Lower leg skin (tissue), 4 donors: Measurements from ENCODE around the gene LBHD2. TPM values are rescaled to one million over a fixed set of nuclear protein-coding genes. Genes with fewer than 3 reads are reported as not detected.

Experiments used
- DNase-seq, 2 donors: peaks; one replicate each; pipeline ENCODE4 v3.0.0-alpha.2; 2019; ENCODE audit warnings: low spot score in 2 of 2
- H3K4me3 ChIP-seq: fragments of 200-600 bp; sonication (generic); 2 replicates; pipeline ENCODE4 v1.5.1; 2017; ENCODE audit warnings: mild to moderate bottlenecking, low read depth; ENCODE audit not compliant: poor library complexity, severe bottlenecking
- POLR2A ChIP-seq, 2 donors: fragments of 450-650 bp; IDR thresholded peaks; one replicate each; pipeline ENCODE4 v1.6.1; 2016 to 2017; ENCODE audit warnings: antibody characterized with exemption in 2 of 2, mild to moderate bottlenecking in 1 of 2, moderate library complexity in 1 of 2
- WGBS, 2 donors: methylation state at CpG; one replicate each; pipeline ENCODE4 v1.1.5; 2018; 5-methylcytosine and 5-hydroxymethylcytosine counted together
- intact Hi-C: fragments of 100-400 bp; cut with DNase I; formaldehyde crosslinking; loops from one replicate; pipeline ENCODE4 v1.15.0; 2023; ENCODE audit warnings: low total_unique reads
- total RNA-seq, 4 donors: library from RNA; depleted of rRNA; stranded (reverse); fragments of >200 nt; gene quantifications; one replicate each; pipeline ENCODE4 v1.1.0, GENCODE V29; 2016
- TF ChIP-seq, protein P1 (sequence below), 3 donors: fragments of 450-650 bp; IDR thresholded peaks; one replicate each; pipeline ENCODE4 v1.5.1; 2016; ENCODE audit warnings: antibody characterized with exemption in 3 of 3, mild to moderate bottlenecking in 3 of 3, moderate library complexity in 2 of 3

Gene LBHD2
- total RNA-seq, 4 donors from 2014 or later, result not detected

- TF ChIP-seq, protein P1, sequence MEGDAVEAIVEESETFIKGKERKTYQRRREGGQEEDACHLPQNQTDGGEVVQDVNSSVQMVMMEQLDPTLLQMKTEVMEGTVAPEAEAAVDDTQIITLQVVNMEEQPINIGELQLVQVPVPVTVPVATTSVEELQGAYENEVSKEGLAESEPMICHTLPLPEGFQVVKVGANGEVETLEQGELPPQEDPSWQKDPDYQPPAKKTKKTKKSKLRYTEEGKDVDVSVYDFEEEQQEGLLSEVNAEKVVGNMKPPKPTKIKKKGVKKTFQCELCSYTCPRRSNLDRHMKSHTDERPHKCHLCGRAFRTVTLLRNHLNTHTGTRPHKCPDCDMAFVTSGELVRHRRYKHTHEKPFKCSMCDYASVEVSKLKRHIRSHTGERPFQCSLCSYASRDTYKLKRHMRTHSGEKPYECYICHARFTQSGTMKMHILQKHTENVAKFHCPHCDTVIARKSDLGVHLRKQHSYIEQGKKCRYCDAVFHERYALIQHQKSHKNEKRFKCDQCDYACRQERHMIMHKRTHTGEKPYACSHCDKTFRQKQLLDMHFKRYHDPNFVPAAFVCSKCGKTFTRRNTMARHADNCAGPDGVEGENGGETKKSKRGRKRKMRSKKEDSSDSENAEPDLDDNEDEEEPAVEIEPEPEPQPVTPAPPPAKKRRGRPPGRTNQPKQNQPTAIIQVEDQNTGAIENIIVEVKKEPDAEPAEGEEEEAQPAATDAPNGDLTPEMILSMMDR (IDR thresholded peaks at IDR 0.05), result no peak
- no peak for TF ChIP-seq POLR2A (IDR thresholded peaks at IDR 0.05)
- H3K4me3 ChIP-seq, result no peak overlapping the region
- no peak for DNase-seq
- 78 to 83% methylated on average over 21 to 22 of the region's 22 CpGs for WGBS, 2 donors
- intact Hi-C loops, result no loop called here
These were observed 53.8 kb downstream of the LBHD2 start for GRCh38 chr14:103137689-103138300.

GRCh38 chr14:103138301-103139131, 54.5 kb downstream of the LBHD2 start:
- H3K4me3 ChIP-seq, result no peak overlapping the region
- DNase-seq, result no peak
- TF ChIP-seq POLR2A (IDR thresholded peaks at IDR 0.05), result no peak
- TF ChIP-seq, protein P1 (IDR thresholded peaks at IDR 0.05), result no peak
- intact Hi-C loops, result no loop called here
- 47 to 53% methylated on average over 36 to 37 of the region's 66 CpGs for WGBS, 2 donors

DNA sequence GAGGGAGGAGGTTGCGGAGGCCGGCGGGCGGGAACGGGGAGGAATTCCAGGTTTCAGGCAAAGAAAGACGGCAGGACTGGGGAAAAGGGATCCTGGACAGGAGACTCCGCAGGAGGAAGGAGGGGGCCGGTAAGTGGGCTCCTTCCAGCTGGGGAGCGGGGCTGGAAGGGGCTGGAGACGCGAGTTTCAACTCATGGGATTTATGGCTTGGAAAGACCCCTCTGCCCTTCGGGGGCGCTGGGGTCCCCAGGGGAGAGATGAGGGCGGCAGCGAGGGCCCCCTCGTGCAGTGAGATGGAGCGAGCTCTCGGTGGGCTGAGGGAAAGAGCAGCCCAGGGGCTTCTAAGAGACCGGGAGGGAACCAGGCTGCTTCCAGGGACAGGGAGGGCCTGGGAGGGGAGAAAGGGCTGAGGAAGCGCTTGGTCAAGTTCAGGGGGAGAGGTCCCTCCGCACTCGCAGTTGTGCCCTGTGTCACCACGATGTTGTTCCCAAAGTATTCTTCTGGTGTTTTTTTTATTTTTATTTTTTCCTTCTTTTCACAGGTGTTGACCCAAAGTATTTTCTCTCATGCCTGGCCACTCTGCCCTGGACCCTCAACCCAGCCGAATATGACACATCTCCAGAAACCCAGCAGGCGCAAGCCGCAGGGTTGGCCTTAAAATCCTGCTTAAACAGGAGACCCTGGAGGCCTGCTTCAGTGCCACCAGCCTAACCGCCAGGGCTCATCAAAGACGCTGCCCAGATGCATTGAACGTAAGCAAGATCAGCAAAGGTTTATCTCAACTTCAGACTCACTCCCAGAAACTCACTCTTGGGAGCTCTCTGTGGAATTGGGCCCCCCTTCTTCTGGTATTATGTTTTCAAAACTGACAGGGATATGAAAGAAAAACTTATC, 55.4 kb downstream of the LBHD2 start:
- H3K4me3 ChIP-seq, result no peak overlapping the region

More for the DNA sequence above, 55.4 kb downstream of the LBHD2 start:
- DNase-seq, result no peak
- TF ChIP-seq, protein P1 (IDR thresholded peaks at IDR 0.05), result no peak
- no peak for TF ChIP-seq POLR2A (IDR thresholded peaks at IDR 0.05)
- intact Hi-C loops, result no loop called here
- 60 to 66% methylated on average over 29 of the region's 29 CpGs for WGBS, 2 donors

Other genes with a start within 250 kb of the LBHD2 start
- gene AMN, start 161.5 kb upstream of the LBHD2 start, total RNA-seq, result 10 to 100 TPM; 21.5 to 29.1 (median 24.1) TPM
- 100 to 1,000 TPM in 2 of 4 donors, 10 to 100 TPM in 2; 85.3 to 174 (median 101) TPM for gene CDC42BPB, start 26.7 kb upstream of the LBHD2 start, total RNA-seq
- gene EXOC3L4, start 10.5 kb downstream of the LBHD2 start, total RNA-seq, result under 1 TPM in 2 of 4 donors, not detected in 2; 0.64 to 0.75 TPM
- 10 to 100 TPM in 3 of 4 donors, 1 to 10 TPM in 1; 8.2 to 33.6 (median 20.3) TPM for gene TNFAIP2, start 39.3 kb downstream of the LBHD2 start, total RNA-seq